ENCODE data around the gene CD79A.

CD79A gene

GRCh38 chr19:41886761-41887710 is 10.0 kb downstream of the CD79A start:
- FAIRE-seq = no peak

- no peak for FAIRE-seq
Observed at GRCh38 chr19:41887711-41888382, 10.8 kb downstream of the CD79A start.

GRCh38 chr19:41888926-41889325 is 11.8 kb downstream of the CD79A start:
- FAIRE-seq = no peak

DNA sequence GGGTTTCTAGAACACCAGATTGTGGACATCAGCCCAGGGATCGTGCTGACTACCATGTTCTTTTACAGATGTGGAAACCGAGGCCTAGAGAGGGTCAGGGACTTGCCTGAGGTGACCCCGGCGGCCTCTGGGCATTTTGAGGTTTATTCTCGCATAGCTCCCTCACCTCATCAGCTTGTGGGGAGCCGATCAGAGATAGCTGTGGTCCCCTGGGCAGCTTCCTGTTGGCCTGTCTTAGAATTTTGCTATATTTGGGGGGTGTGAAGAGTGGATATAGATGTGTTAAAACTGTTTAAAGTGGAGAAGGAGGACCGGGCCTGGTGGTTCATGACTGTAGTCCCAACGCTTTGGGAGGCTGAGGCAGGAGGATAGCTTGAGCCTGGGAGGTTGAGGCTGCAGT is 12.8 kb downstream of the CD79A start:
- FAIRE-seq = no peak

DNA sequence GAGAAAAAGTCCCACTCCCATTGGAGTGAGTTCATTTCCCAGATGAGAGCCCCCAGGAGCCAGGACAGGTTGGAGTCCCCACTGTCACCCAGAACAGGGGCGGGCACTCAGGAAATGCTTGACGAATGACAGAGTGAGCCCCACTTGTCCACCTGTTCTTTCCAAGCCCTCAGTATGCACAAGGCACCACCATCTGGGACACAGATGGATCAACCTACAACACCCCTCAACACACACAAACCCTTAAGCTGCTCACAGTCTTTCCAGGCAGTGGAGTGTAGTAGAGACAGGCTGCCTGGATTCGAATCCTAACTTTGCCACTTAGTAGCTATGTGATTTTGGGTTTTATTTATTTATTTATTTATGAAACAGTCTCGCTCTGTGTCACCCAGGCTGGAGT is 13.9 kb downstream of the CD79A start:
- no peak for FAIRE-seq

DNA sequence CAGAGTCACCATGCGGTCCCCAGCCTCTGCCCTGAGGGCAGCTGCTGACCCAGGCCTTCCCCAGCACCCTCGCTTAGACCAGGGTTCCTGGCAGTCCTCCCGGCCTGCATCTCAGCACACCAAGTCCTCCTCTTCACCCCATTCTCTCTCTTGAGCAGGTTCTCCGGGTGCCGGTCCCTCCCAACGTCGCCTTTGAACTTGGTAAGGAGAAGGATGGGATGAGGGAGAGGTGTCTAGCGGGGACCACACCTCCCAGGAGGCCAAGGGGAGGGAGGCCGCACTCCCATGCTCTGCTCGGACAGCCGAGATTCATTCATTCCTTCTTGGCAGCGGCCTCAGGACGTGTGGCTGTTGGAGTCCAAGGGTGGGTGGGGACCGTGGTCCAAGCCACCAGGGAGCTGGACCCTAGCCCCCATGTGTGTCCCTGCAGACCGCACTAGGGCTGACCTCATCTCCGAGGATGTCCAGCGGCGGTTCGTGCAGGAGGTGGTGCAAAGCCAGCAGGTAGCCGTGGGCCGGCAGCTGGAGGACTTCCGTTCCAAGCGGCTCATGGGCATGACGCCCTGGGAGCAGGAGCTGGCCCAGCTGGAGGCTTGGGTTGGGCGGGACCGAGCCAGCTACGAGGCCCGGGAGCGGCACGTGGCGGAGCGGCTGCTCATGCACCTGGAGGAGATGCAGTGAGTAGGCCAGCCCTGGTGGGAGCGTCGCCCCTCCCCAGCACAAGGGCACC is 15.3 kb downstream of the CD79A start:
- FAIRE-seq = no peak

DNA sequence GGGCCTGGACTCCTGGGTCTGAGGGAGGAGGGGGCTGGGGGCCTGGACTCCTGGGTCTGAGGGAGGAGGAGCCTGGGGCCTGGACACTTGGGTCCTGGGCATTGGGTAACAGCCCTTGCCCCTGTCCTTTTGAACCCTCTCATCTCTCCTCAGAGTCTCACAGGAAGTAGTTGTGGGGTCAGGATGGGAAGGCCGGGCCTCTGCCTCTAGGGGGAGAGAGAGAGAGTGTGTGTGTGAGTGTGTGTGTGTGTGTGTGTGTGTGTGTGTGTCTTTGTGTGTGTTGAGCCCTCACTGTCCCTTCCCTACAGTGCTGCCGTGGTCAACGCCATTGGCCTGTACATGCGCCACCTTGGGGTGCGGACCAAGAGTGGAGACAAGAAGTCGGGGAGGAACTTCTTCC is 16.8 kb downstream of the CD79A start:
- FAIRE-seq = no peak

DNA sequence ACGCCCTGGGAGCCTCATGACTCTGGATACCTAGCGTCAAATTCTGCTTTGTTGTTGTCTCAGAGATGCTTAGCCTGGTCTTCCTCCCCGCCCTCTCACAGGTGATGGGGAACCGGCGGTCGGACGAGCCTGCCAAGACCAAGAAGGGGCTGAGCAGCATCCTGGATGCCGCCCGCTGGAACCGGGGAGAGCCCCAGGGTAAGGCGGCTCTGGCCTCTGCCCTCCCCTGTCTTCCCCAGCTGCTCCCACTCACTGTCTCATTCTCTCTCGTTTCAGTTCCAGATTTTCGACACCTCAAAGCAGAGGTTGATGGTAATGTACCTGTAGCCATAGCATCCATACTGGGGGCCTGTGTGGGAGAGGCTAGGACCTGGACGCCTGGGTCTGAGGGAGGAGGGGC is 17.3 kb downstream of the CD79A start:
- FAIRE-seq = no peak

DNA sequence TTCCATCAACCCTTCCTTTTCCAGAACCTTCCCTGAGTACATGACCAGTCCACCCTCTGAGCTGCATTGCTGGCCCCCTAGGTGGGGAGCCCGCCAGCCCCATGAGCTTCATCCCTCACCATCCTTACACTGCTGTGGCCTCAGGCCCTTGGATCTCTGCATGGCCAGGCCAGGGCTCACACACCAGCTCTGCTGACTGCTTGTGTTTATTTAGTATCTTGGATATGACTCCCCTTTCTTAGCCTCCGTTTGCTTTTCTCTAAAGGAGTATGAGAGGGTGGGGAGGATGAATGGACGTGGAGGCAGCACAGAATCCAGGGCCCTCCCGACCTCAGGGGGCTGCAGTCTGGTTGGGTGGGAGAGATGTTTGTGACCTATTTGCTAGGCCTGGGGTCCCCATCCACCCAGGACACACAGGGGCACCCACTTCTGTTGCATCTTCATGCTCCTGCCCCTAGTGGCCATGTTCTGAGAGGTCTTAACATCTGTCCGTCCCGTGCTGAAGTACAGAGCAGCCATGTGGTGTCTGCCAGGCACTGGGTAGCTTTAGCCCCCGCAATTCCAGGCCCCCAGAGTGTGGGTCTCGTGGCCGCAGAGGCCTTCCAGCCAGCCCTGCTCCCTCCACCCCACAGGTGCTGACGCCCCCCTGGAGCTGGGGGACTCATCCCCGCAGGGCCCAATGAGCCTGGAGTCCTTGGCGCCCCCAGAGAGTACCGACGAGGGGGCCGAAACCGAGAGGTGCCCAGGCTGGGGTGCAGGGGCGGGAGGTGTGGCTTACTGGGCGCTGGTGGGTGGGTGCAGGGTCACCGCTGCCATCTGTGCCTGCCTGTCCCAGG is 18.9 kb downstream of the CD79A start:
- no peak for FAIRE-seq

GRCh38 chr19:41896581-41896942 is 19.5 kb downstream of the CD79A start:
- FAIRE-seq = no peak

DNA sequence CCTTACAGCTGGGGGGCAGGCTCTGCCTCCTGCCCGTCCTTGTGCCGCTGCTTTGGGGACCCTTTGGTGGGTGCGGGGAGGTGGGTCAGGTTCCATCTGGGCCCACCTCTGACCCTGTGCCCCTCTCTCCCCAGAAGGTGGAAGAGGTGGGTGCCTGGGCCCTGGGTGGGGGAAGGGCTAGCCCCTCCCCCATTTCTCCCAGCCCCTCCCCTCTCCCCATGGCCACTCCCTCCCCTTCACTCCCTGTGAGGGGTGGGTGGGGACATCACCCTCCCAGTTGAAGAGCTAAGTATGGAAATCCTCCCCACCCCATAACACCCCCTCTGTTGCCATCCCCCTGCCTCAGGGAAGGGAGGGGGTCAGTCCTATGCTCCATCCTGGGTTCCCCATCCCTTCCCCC is 20.1 kb downstream of the CD79A start:
- FAIRE-seq = no peak

DNA sequence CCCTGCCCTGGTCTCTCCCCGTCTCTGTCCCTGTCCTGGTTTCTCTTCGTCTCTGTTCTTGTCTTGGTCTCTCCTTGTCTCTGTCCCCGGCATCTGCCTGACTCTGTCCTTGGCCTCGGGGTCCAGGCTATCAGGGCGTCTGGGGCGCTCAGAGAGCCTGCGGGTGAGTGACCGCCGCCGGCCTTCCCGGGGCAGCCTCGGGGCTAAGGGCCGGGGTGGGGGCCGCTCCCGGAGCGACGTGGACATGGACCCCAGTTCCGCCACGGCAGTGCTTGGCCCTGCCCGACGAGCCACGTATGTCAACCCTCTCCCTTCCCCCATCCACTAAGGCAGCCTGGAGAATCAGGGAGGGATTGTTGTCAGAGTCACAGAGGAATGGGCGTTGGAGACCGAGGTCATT is 20.7 kb downstream of the CD79A start:
- no peak for FAIRE-seq

DNA sequence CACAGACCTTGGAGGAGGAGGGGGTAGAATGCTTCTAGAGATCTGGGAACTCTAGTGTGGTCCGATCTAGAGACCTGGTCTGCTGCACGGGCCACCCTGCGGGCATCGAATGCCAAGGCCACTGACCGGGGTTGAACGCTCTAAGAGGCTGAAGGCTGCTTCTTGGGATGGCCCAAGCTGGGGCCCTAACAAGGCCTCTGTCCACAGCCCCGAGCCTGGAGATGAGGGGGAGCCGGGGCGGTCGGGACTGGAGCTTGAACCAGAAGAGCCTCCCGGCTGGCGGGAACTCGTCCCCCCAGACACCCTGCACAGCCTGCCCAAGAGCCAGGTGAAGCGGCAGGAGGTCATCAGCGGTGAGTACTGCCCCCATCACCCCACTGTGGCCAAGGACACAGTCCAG is 21.2 kb downstream of the CD79A start:
- no peak for FAIRE-seq

DNA sequence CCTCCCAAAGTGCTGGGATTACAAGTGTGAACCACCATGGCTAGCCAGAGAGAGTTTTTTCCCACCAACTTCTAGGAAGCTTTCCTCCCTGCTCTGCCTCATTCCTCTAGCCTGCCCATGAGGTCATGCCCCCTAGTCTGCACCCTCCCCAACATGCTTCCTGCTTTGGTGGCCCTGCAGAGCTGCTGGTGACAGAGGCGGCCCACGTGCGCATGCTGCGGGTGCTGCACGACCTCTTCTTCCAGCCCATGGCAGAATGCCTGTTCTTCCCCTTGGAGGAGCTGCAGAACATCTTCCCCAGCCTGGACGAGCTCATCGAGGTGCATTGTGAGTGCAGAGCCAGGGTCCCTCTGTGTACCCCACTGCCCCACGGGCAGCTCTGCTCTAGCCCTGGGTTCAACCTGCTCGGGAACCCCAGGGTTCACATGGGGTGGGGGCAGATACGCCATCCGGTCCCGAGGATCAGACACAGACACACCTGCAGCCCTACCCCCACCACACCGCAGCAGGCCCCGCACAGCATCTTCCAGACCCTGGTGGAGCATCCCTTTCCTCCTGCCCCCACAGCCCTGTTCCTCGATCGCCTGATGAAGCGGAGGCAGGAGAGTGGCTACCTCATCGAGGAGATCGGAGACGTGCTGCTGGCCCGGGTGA is 24.8 kb downstream of the CD79A start:
- no peak for FAIRE-seq

DNA sequence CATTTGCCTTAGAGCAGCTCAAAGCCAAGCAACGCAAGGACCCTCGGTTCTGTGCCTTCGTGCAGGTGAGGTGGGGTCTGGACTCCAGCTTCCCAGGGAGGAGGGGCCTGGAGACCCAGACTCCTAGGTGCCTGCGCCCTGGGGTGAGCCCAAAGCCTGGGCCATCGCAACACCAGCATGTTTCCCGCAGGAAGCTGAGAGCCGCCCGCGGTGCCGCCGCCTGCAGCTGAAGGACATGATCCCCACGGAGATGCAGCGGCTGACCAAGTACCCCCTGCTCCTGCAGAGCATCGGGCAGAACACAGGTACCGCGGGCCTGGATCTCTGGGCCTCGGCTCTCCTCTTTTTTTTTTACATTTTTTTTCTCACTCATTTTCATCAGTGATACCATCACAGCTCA is 25.5 kb downstream of the CD79A start:
- no peak for FAIRE-seq

- no peak for FAIRE-seq
Observed at GRCh38 chr19:41903193-41903953, 26.3 kb downstream of the CD79A start.

DNA sequence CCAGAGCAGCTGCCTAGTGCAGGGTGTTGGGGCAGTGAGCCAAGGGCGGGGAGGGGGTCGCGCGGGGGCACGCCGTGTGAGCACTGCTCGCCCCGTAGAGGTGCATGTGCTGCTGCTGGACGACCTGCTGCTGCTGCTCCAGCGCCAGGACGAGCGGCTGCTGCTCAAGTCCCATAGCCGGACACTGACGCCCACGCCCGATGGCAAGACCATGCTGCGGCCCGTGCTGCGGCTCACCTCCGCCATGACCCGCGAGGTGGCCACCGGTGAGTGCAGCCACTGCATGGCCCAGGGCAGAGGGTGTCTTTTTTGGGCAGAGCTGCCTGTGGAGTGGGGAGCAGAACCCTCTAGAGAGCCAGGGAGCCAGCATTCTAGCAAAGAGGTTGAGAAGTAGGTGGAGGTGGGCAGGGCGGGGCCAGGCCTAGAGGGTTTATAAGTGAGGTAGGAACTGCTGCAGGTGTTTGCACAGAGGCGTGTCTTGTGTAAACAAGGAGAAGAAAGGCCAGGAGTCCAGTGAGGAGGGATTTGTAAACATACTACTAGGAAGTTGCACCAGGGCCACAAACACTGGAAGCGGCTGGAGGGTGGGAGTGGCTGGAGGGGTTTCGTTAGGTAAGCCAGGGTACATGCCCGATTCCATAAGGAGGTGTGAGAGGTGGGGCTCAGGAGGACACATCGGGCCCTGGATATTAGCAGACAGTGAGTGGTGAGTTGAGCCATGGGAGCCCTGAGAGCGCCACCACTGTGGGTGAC is 27.2 kb downstream of the CD79A start:
- no peak for FAIRE-seq

- no peak for FAIRE-seq
Observed at GRCh38 chr19:41905273-41906002, 28.4 kb downstream of the CD79A start.

DNA sequence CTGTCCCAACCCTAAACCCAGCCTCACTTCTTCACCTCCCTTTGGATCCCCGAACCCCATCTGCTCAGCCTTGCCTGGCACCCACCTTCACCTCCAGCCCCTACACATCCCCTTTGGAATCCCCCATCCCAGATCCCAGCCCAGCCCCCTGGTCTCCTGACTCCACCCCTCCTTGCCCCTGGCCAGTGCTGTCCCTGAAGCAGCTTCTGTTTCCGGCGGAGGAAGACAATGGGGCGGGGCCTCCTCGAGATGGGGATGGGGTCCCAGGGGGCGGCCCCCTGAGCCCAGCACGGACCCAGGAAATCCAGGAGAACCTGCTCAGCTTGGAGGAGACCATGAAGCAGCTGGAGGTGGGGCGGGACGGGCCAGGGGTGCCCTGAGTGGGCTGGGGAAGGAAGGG is 29.2 kb downstream of the CD79A start:
- no peak for FAIRE-seq
